Measurements from ENCODE around the gene CDH12. TPM values are rescaled to one million over a fixed set of nuclear protein-coding genes. Genes with fewer than 3 reads are reported as not detected.
"Not testable (repeated sequence)": the region's sequence is repeated elsewhere in the genome, so short reads cannot be mapped to it uniquely, and the experiment has no call there.

CDH12 gene
- total RNA-seq, 1 donor from 2014 or later, result 38.3 TPM

- no peak for FAIRE-seq
- no peak for DNase-seq (ENCODE audit: low spot score in 2 of 2)
Observed at GRCh38 chr5:22776285-22776684, 76.9 kb downstream of the CDH12 start.

DNA sequence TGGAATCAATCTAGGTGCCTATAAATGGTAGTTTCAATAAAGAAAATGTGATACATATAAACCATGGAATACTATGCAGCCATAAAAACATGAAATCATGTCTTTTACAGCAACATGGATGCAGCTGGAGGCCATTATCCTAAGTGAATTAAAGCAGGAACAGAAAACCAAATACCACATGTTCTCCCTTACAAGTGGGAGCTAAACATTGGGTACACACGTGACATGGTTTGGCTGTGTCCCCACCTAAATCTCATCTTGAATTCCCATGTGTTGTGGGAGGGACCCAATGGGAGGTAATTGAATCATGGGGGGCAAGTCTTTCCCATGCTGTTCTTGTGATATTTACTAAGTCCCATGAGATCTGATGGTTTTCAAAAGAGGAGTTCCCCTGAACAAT is 78.9 kb downstream of the CDH12 start:
- DNase-seq (ENCODE audit: low spot score in 2 of 2); FAIRE-seq: not testable (repeated sequence)

DNA sequence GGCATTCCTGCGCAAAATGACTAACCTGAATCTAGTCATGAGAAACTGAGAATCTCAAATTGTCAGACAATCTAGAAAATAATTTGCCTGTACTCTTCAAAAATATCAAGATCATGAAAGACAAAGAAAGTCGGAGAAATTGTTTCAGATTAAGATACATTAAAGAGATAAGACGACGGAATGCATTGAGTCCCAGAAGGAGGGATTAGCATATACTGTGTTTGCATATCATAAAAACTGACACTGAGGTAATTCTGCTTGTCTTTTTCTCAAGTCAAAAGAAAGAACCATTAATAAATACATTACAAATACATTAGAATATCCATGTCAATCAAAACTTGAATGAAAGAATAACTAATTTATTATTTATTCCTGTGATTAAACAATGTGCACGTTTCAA is 88.4 kb downstream of the CDH12 start:
- DNase-seq (ENCODE audit: low spot score in 2 of 2), result no peak
- FAIRE-seq, result no peak

DNA sequence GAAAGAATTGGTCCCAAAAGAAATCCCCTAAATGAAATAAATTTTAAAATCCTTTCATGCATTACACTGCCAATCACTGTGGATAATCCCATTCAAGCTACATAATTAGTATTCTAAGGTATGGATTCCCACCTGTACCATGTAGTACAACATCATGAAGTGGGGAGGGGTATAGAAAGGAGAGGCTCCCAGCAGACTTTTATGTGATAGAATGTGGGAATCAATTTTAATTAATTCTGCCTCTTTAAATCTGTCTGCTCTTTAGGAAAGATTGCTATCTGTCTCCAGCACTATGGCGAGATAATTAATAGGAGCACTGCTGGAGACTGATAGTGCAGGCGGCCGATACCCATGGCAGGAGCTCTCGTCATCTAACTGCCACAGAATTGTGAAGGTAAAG is 95.4 kb downstream of the CDH12 start:
- FAIRE-seq (no peak), DNase-seq (ENCODE audit: low spot score in 2 of 2) (no peak)

GRCh38 chr5:22754155-22754554 is 99.0 kb downstream of the CDH12 start:
- no peak for DNase-seq (ENCODE audit: low spot score in 2 of 2)
- FAIRE-seq, result no peak

- DNase-seq (ENCODE audit: low spot score in 2 of 2) (no peak), FAIRE-seq (no peak)
Observed at GRCh38 chr5:22751536-22751935, 101.6 kb downstream of the CDH12 start.

GRCh38 chr5:22736443-22737003 is 116.6 kb downstream of the CDH12 start:
- FAIRE-seq, result no peak
- DNase-seq (ENCODE audit: low spot score in 2 of 2), result no peak

DNA sequence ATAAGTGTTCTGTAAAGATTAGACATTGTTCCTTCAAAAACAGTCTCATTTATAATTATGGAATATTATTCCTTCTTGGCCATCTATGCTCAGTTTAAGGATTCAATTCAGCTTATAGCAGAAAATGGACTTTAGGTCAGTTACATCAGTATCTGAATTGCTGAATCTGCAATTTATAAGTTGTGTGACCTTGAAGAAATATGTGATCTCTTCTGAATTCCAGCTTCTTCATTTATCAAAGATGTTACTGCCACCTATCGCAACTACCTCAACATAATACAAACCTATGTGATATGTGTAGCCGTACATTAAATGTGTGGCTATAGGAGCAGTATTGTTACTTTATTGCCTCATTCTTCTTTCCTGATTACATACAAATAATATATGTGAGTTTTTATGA is 118.2 kb downstream of the CDH12 start:
- DNase-seq (ENCODE audit: low spot score in 2 of 2), result no peak
- no peak for FAIRE-seq

DNA sequence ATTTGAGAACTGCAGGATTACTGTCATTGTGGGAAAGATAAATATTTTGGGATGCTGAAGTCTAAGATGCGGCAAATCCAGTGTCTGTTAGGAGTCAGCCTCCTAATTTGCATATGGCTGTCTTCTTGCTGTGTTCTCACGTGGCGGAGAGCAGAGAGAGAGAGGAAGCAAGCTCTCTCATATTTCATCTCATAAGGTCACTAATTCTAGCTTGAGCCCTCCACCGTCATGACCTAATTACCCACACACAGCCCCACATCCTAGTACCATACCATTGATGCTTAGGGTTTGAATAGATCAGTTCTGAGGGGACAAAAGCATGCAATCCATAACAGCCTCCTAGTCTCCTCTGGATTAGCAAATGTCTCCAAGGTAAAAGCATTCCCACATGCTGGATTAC is 124.5 kb downstream of the CDH12 start:
- no peak for DNase-seq (ENCODE audit: low spot score in 2 of 2)

DNA sequence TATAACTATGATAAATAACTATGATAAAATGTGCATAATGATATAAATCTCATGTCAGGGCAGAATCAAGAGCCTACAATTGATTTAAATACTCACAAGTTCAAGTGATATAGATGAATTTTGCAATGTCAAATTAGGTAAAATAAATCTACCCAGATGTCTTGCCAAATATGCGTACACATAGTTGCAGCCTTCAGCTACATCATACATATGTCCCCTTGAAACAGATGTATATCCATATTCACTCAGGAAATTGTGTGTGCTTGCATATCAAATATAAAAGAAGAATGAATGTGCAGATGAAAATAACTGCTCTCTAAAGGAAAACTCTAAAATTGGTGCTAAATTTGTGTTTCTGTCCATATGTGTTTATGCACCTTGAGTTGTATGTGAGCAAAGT is 130.7 kb downstream of the CDH12 start:
- DNase-seq (ENCODE audit: low spot score in 2 of 2) (no peak), FAIRE-seq (no peak)

More for the DNA sequence above, 124.5 kb downstream of the CDH12 start:
- no peak for FAIRE-seq

DNA sequence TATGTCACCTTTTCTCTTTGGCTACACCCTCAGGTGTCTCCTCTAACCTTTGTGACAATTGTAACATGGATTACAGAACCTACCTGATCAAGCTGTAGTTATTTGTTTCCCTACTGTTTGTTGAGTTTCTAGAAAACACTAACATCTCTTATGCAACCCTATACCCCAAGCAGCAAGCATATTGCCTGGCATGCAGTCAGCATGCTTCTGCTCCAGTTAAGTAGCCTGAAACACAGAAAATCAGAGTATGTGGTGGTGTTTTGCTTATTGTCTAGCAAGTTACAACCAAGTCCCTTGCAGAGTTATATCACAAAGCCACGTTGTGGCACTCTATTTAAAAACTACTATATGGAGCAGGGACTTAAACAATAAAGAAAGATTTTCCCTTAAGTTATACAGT is 131.1 kb downstream of the CDH12 start:
- FAIRE-seq (no peak), DNase-seq (ENCODE audit: low spot score in 2 of 2) (no peak)

DNA sequence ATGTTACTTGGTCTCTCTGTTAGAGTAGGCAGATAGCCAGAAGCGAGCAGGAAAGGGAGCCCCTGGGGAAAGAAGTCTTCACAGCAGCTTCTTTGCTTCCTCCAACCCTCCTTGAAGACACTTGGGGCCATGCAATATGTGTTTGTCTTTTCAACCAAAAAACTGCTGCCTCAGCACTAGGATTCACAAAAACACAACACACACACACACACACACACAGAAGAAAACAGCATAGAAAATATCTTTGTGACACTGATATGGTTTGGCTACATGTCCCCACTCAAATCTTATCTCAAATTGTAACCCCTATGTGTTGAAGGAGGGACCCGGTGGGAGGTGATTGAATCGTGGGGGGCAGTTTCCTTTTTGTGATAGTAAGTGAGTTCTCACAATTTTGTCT is 133.3 kb downstream of the CDH12 start:
- FAIRE-seq, result no peak
- no peak for DNase-seq (ENCODE audit: low spot score in 2 of 2)

- no peak for DNase-seq (ENCODE audit: low spot score in 2 of 2)
- FAIRE-seq, result no peak
Observed at GRCh38 chr5:22710660-22711059, 142.5 kb downstream of the CDH12 start.

DNA sequence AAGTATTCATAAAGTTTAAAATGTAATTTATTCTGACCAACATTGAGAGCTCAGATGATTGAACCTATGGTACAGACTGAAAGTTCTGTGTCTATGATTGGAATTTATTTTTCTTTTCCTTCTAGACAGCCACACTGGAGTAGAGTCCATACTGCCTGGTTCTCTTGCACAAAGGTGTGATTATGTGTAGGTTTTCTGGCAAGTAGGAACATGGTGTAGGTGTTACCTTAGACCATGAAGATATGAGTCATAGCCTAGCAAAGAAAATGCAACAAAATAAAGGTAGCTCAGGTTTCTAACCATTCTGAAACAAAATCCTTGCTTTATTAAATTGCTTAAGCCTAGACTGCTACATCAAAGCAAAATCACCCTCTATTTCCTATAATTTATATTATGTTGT is 143.4 kb downstream of the CDH12 start:
- no peak for FAIRE-seq
- no peak for DNase-seq (ENCODE audit: low spot score in 2 of 2)

DNA sequence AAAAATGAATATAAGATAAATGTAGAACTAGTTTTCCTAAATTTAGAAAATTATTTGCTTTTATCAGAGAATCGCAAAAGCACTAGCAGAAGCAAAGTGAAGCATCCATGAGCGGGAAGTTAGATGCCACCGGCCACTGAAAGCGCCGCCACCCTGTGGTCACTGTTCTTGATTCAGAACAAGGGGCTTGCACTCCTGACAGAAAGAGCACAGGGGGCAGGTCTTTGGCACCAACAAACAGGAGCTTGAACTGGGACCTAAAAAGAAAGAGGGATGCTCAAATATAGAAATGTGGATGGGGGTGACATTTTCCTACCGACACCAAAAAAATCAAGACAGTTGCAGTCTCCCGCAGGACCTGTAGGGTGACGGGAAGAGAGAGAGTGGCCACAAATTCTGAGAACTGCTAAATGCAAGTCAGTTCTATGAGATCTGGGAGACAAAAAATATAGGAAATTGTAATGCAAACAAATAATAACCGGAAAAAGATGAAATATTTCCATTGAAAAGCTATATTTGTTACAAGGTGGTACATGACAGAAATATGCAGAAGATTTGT is 144.3 kb downstream of the CDH12 start:
- DNase-seq (ENCODE audit: low spot score in 2 of 2) (no peak), FAIRE-seq (no peak)

- DNase-seq (ENCODE audit: low spot score in 2 of 2) (no peak), FAIRE-seq (no peak)
Observed at GRCh38 chr5:22706901-22707300, 146.2 kb downstream of the CDH12 start.

- DNase-seq (ENCODE audit: low spot score in 2 of 2) (no peak), FAIRE-seq (no peak)
Observed at GRCh38 chr5:22699319-22699718, 153.8 kb downstream of the CDH12 start.

GRCh38 chr5:22693121-22693520 is 160.0 kb downstream of the CDH12 start:
- FAIRE-seq, result no peak
- DNase-seq (ENCODE audit: low spot score in 2 of 2), result no peak

DNA sequence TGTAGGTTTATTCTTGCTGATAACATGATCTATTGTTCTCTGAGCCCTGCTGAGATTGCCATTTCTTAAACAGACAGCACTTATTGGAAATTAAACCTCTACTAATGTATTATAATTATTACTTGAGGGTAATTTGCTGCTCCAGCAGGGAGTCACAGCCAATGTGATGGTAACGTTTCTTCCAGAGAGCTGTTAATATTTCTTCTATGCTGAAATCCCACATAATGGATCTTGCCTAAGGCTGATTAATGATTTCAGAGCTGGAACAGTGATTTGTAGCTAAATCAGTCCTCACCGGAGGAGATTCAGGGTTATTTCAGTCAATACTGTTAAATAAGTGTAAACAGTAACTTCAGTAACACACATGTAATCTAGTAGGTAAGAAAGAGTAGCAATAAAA is 170.1 kb downstream of the CDH12 start:
- no peak for DNase-seq (ENCODE audit: low spot score in 2 of 2)
- no peak for FAIRE-seq

- no peak for FAIRE-seq
- no peak for DNase-seq (ENCODE audit: low spot score in 2 of 2)
Observed at GRCh38 chr5:22678886-22679285, 174.3 kb downstream of the CDH12 start.

DNA sequence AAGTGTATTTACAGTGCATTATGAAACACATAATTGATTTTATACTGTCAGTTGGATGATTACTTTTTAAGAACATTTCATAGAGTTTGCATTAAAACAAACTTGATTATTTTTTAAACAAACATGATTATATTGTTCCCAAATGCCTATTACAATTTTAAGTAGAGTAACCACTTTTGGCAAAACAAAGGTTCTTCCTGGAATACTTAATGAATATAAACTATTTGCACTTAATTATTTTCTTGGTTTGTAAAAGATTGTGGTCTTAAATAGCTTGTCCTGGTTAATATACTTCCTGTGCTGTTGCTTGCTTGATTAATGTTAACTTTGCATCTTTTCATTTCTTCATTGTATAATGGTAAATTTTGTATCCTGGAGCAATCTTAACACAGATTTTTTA is 180.0 kb downstream of the CDH12 start:
- peak; percentile 23 for FAIRE-seq
- no peak for DNase-seq (ENCODE audit: low spot score in 2 of 2)

DNA sequence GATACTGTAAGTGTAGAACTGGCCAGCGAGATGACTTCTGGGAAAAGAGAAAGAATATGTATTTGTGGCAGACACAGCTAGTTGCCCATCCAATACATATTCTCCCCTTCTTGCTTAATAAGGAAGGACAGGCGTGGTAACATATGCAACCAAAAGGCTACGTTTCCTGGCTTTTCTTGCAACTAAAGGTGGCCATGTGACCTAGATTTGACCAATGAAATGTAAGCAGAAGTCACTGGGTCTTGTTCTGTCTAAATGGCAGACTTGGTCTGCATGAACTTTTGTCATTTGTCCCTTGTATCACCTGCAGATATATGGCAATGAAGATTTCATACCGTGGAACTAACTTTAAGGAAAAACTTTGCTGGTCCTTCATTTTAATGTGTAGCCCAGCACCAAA is 183.8 kb downstream of the CDH12 start:
- FAIRE-seq, result no peak
- DNase-seq (ENCODE audit: low spot score in 2 of 2), result no peak

GRCh38 chr5:22665801-22666200 is 187.3 kb downstream of the CDH12 start:
- DNase-seq (ENCODE audit: low spot score in 2 of 2) (no peak), FAIRE-seq (no peak)
